Heart right ventricle (tissue), 16 donors: ENCODE measurements around the gene SH3BGRL3. TPM values are rescaled to one million over a fixed set of nuclear protein-coding genes. Genes with fewer than 3 reads are reported as not detected.
"Not testable (repeated sequence)": the region's sequence is repeated elsewhere in the genome, so short reads cannot be mapped to it uniquely, and the experiment has no call there.

Source experiments
- ATAC-seq, 8 donors: fragments of 200-7000 bp; cut with Tn5 transposase; one replicate each; pipeline ENCODE4 v1.9.1; 2020; ENCODE audit warnings: mild to moderate bottlenecking in 8 of 8, moderate library complexity in 8 of 8, moderate number of reproducible peaks in 1 of 8
- DNase-seq, 2 donors: peaks; one replicate each; pipeline ENCODE4 v3.0.0-alpha.2; 2020
- H3K27ac ChIP-seq, 10 donors: fragments of 200-600 bp; sonication (generic) in 2 of 10; one replicate each; pipeline versions ENCODE4 v1.5.0 to v1.8.0; 2020 to 2022; ENCODE audit warnings: mild to moderate bottlenecking in 3 of 10
- H3K27me3 ChIP-seq, 7 donors: fragments of 200-600 bp; one replicate each; pipeline ENCODE4 v1.8.0; 2021 to 2022; ENCODE audit warnings: mild to moderate bottlenecking in 2 of 7
- H3K36me3 ChIP-seq, 9 donors: fragments of 200-600 bp; sonication (generic) in 1 of 9; one replicate each; pipeline versions ENCODE4 v1.5.0 to v1.8.0; 2020 to 2022; ENCODE audit warnings: mild to moderate bottlenecking in 2 of 9
- H3K4me1 ChIP-seq, 9 donors: fragments of 200-600 bp; sonication (generic) in 1 of 9; one replicate each; pipeline versions ENCODE4 v1.5.0 to v1.8.0; 2020 to 2022; ENCODE audit warnings: mild to moderate bottlenecking in 4 of 9
- H3K4me3 ChIP-seq, 10 donors: fragments of 200-600 bp; sonication (generic) in 2 of 10; one replicate each; pipeline versions ENCODE4 v1.5.0 to v1.8.0; 2020 to 2022; ENCODE audit warnings: mild to moderate bottlenecking in 7 of 10, moderate library complexity in 2 of 10
- H3K9me3 ChIP-seq, 11 donors: fragments of 200-600 bp in 10 of 11; sonication (generic) in 2 of 11; one replicate each; pipeline versions ENCODE4 v1.5.0 to v1.8.0; 2013 to 2022; ENCODE audit warnings: mild to moderate bottlenecking in 2 of 11, control low read depth in 1 of 11, moderate library complexity in 1 of 11
- CTCF ChIP-seq, 9 donors: fragments of 200-600 bp; sonication (generic) in 2 of 9; IDR thresholded peaks; one replicate each; pipeline versions ENCODE4 v1.5.0 to v1.8.0; 2021 to 2022; ENCODE audit warnings: antibody characterized with exemption in 9 of 9, mild to moderate bottlenecking in 5 of 9, moderate library complexity in 1 of 9
- WGBS, 2 donors: extraction: QIAGEN DNeasy Blood & Tissue Kit; methylation state at CpG; one replicate each; pipeline ENCODE4 v1.1.7; 2013; ENCODE audit warnings: inconsistent platforms in 1 of 2; 5-methylcytosine and 5-hydroxymethylcytosine counted together
- intact Hi-C, 10 donors: fragments of 100-400 bp; cut with DNase I; formaldehyde crosslinking; loops; one replicate each; pipeline versions ENCODE4 v1.11.1 to v1.14.2; 2022
- polyA plus RNA-seq, 2 donors: library from polyadenylated mRNA; stranded (reverse); fragments of 200-250 nt; gene quantifications; one replicate each; pipeline ENCODE4 v1.2.3, GENCODE V29; 2013
- total RNA-seq, 10 donors: library from RNA; stranded (reverse); fragmentation: NEBNext Ultra II Directional in 3 of 10; extraction: Animal tissue kit (Norgen Biotek cat#: 25700) in 3 of 10; gene quantifications; one replicate each; pipeline versions ENCODE4 v1.2.1 to v1.2.4, GENCODE V29; 2021 to 2023
- donor health status: Arrhythmogenic right ventricular cardiomyopathy.
- donor health status: ischemic (EF 13 %, LVEDD 7.1; RV severe dilation, severe dysfunction).
- donor health status: healthy with polysubstance abuse.
- donor health status: DM: no; HTN: yes; CAD: no.
- donor health status: DM: no; HTN: no; CAD: no.
- donor health status: ischemic (EF 25% LVEDD 6.9; RV normal size, moderate dysfunction).
- donor health status: ischemic (EF 25% LVEDD 5.7; RV mildly dilated, moderate dysfunction).
- donor health status: healthy.
- donor health status: DM: yes; HTN: yes; CAD: no.
- donor health status: Ischemic cardiomyopathy.
- donor health status: ischemic (EF 35%, LVEDD 5.7; RV mildly dilated, moderate dysfunction).
- donor health status: nonischemic (EF 11% LVEDD 7.7; RV severe dilation, severe dysfunction).
- donor health status: DM: yes; HTN: yes; CAD: no.
- donor health status: PGD.
- donor health status: ischemic (EF 29% LVEDD 5.4; RV normal size, mild dysfunction).
- donor health status: nonischemic (EF 23%, LVEDD 6.1; RV moderate dilation, normal function).

SH3BGRL3 gene
- total and polyA plus RNA-seq, 12 donors = 18.4 to 153 (median 28.6) TPM

GRCh38 chr1:26306290-26307229 is 26.7 kb downstream of the SH3BGRL3 start, which contains the start of gene UBXN11:
UBXN11 (minus strand) TSS chr1:26306636; CDS start chr1:26302883, 3,753 bp downstream.
- 4% methylated on average over 51 of the region's 51 CpGs for WGBS, 2 donors
- no peaks in the 10 kb centered on the region for H3K27me3 ChIP-seq
- TF ChIP-seq CTCF (IDR thresholded peaks at IDR 0.05) = no peak
- H3K4me1 ChIP-seq = peaks cover 6 to 64% (median 24%) of the 10 kb centered on the region in 9 donors
- H3K9me3 ChIP-seq = no peaks in the 10 kb centered on the region
- DNase-seq (peak; percentile 85 to 92), ATAC-seq (peak; percentile 93 to 98 (median 96))
- H3K36me3 ChIP-seq = no peaks in the 10 kb centered on the region
- intact Hi-C loops = loop anchor here in 1 of 10 donors (1.0 kb wide), 1 partner anchor 73 kb away; no protein-coding TSS in a partner anchor
- H3K27ac ChIP-seq = peak within 1 kb of the TSS in 8 of 10 donors; percentile 11 to 88 (median 54)
- H3K4me3 ChIP-seq = peak within 1 kb of the TSS; percentile 56 to 78 (median 64)

- no peak for DNase-seq
- Histone ChIP-seq H3K27me3 (no peaks in the 10 kb centered on the region), H3K27ac (peak overlapping the region in 5 of 10 donors; percentile 24 to 88 (median 68)), H3K36me3 (no peaks in the 10 kb centered on the region), H3K9me3 (no peaks in the 10 kb centered on the region), H3K4me1 (peaks cover 6 to 63% (median 23%) of the 10 kb centered on the region in 9 donors), H3K4me3 (peak overlapping the region in 1 of 10 donors; percentile 60)
- no peak for TF ChIP-seq CTCF (IDR thresholded peaks at IDR 0.05)
- ATAC-seq = no peak
- 55% methylated on average over 6 of the region's 6 CpGs for WGBS, 2 donors
- intact Hi-C loops = no loop called here
Observed at GRCh38 chr1:26307363-26307781, 27.5 kb downstream of the SH3BGRL3 start.

GRCh38 chr1:26307966-26308899 is 28.3 kb downstream of the SH3BGRL3 start:
- H3K4me1 ChIP-seq = peaks cover 4 to 54% (median 15%) of the 10 kb centered on the region in 9 donors
- peak overlapping the region in 1 of 10 donors; percentile 88 for H3K27ac ChIP-seq
- H3K9me3 ChIP-seq, DNase-seq, H3K27me3 ChIP-seq, H3K4me3 ChIP-seq, H3K36me3 ChIP-seq, intact Hi-C loops, ATAC-seq: not testable (repeated sequence)
- WGBS, 2 donors = 81 to 84% methylated on average over 21 of the region's 21 CpGs

- DNase-seq = no peak
- Histone ChIP-seq H3K27me3 (no peaks in the 10 kb centered on the region), H3K36me3 (no peaks in the 10 kb centered on the region), H3K4me1 (peaks cover 0 to 57% (median 12%) of the 10 kb centered on the region in 9 donors), H3K9me3 (no peaks in the 10 kb centered on the region), H3K27ac (peak overlapping the region in 1 of 10 donors; percentile 89), H3K4me3 (no peak overlapping the region)
- 88 to 90% methylated on average over 5 of the region's 5 CpGs for WGBS, 2 donors
- intact Hi-C loops = loop anchor here in 1 of 10 donors (10.0 kb wide), 1 partner anchor 140 kb away; the partner anchor contains the start of genes CNKSR1 and ZNF593OS
- no peak for ATAC-seq
- no peak for TF ChIP-seq CTCF (IDR thresholded peaks at IDR 0.05)
Observed at GRCh38 chr1:26314501-26314900, 34.6 kb downstream of the SH3BGRL3 start.
